HG03460 (cell line): ENCODE data around the gene PTBP1.
"Not testable (repeated sequence)": the region's sequence is repeated elsewhere in the genome, so short reads cannot be mapped to it uniquely, and the experiment has no call there.

Experiments used
- ATAC-seq: cut with Tn5 transposase; IDR thresholded peaks from one replicate; pipeline ENCODE4 v1.9.1; 2021; ENCODE audit not compliant: unreplicated experiment

Gene PTBP1

GRCh38 chr19:824885-825284 is 27.6 kb downstream of the PTBP1 start:
- no peak for ATAC-seq

GRCh38 chr19:825897-826644 is 28.8 kb downstream of the PTBP1 start:
- no peak for ATAC-seq

- no peak for ATAC-seq
Observed at GRCh38 chr19:827314-827709, 30.1 kb downstream of the PTBP1 start.

GRCh38 chr19:827710-828321 is 30.6 kb downstream of the PTBP1 start, which contains the start of gene AZU1:
Gene AZU1, plus strand, starts transcription at chr19:827837. Its CDS starts 10 bp downstream, at chr19:827847.
- ATAC-seq, result no peak

GRCh38 chr19:829129-829758 is 32.0 kb downstream of the PTBP1 start:
- ATAC-seq, result no peak

GRCh38 chr19:831407-832369 is 34.4 kb downstream of the PTBP1 start:
- no peak for ATAC-seq

- ATAC-seq, result no peak
Observed at GRCh38 chr19:834216-834615, 37.0 kb downstream of the PTBP1 start.

GRCh38 chr19:835210-835810 is 38.1 kb downstream of the PTBP1 start:
- ATAC-seq, result no peak

GRCh38 chr19:840519-841206 is 43.4 kb downstream of the PTBP1 start, which contains the start of gene PRTN3:
Gene PRTN3, plus strand, starts transcription at chr19:840999. Its CDS starts 10 bp downstream, at chr19:841009.
- ATAC-seq, result no peak

- not testable (repeated sequence) for ATAC-seq
Observed at GRCh38 chr19:842802-843179, 45.5 kb downstream of the PTBP1 start.

GRCh38 chr19:843180-843835 is 46.1 kb downstream of the PTBP1 start:
- no peak for ATAC-seq

GRCh38 chr19:843836-844545 is 46.7 kb downstream of the PTBP1 start:
- no peak for ATAC-seq

- no peak for ATAC-seq
Observed at GRCh38 chr19:844546-844971, 47.3 kb downstream of the PTBP1 start.

GRCh38 chr19:845707-846521 is 48.7 kb downstream of the PTBP1 start:
- no peak for ATAC-seq

- no peak for ATAC-seq
Observed at GRCh38 chr19:848386-848921, 51.2 kb downstream of the PTBP1 start.

GRCh38 chr19:849195-849594 is 51.9 kb downstream of the PTBP1 start:
- ATAC-seq, result not testable (repeated sequence)

GRCh38 chr19:850221-850978 is 53.1 kb downstream of the PTBP1 start:
- ATAC-seq, result no peak
